NCI-H345 treated with DMSO at 0.1 percent for 48 hours (cell line): ENCODE measurements around the gene TNFRSF1B.

Experiments used
- DNase-seq: peaks from one replicate; lab custom pipeline; 2025; ENCODE audit not compliant: unreplicated experiment; lab: John Stamatoyannopoulos, UW

Gene TNFRSF1B

DNA sequence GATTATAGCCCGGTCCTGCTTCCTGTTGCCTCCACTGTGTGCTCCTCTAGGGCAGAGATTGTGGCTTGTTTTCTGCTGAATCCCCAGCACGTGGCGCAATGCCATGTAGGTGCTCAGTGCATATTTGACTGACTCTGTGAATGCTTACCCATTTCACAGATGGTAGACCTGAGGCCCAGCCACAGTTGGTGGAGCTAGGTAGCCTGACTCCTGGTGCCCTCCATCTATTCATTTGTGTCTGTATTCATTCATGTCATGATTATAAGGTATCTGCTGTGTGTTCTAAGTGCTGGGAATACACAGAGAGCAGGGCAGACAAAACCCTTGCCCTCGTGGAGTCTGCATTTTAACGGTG is 22.5 kb downstream of the TNFRSF1B start:
- DNase-seq = no peak

DNA sequence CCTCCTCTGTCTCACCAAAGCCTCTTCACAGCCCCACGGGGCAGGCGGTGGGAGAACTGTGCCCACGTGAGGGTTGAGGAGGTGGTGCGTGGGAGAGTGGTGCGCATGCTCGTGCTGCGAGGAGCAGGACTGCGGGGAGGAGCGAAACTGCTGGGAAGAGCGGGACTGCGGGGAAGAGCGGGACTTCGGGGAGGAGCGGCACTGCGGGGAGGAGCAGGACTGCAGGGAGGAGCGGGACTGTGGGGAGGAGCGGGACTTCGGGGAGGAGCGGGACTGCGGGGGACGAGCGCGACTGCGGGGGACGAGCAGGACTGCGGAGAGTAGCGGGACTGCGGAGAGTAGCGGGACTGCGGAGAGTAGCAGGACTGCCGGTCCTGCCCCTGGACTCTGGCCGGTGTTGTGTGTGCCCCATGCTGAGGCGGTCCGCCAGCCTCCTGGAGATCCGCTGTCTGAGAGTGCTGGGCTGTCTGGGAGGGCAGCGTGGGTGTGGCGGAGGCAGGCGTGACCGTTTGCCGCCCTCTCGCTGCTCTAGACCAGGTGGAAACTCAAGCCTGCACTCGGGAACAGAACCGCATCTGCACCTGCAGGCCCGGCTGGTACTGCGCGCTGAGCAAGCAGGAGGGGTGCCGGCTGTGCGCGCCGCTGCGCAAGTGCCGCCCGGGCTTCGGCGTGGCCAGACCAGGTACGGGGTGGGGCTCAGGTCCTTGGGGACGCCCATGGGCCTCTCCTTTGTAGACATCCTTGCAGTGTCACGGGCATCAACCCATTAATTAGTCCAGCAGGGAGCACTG is 24.6 kb downstream of the TNFRSF1B start:
- DNase-seq = no peak

DNA sequence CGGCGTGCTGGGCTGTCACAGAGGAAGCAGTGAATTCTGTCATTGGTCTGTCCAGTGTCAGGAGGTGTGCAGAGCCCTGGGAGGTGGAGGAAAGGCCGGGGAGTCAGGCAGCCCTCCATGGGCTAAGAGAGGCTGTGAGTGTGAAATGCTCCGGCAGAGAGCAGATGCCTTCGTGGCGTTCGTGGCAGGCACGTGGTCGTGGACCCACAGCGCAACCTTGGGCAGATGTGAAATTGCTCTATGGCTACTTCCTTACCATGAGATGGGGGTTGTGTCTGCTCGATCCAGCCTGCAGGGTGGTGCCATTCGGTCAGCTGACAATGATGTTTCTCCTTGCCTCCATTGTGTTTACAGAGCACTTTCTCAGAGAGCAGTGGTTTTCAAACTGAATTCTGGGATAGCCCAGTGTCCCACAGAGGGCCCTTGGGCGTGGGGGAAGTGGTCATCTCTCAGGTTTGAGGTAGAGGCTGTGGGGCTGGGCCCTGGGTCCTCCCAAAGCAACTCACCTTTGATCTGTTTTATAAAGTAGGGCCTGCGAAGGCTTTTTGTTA is 27.9 kb downstream of the TNFRSF1B start:
- DNase-seq = no peak

DNA sequence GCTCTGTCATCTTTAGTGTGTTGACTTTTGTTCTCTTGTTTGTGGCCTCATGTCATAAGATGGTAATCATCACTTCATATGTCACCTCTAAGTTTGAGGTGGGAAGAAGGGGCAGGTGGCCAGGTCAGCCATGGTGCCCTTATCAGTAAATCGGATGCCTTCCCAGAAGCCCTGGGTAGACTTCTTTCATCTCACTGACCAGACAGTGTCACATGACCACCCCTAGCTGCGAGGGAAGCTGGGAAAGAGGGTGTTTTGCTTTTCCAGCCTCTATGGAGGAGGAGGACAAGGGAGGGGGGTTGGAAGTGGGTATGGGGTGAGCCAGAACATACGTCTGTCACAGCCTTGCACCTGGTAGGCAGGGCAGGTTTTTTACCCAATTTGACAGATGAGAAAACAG is 28.6 kb downstream of the TNFRSF1B start:
- DNase-seq = no peak

DNA sequence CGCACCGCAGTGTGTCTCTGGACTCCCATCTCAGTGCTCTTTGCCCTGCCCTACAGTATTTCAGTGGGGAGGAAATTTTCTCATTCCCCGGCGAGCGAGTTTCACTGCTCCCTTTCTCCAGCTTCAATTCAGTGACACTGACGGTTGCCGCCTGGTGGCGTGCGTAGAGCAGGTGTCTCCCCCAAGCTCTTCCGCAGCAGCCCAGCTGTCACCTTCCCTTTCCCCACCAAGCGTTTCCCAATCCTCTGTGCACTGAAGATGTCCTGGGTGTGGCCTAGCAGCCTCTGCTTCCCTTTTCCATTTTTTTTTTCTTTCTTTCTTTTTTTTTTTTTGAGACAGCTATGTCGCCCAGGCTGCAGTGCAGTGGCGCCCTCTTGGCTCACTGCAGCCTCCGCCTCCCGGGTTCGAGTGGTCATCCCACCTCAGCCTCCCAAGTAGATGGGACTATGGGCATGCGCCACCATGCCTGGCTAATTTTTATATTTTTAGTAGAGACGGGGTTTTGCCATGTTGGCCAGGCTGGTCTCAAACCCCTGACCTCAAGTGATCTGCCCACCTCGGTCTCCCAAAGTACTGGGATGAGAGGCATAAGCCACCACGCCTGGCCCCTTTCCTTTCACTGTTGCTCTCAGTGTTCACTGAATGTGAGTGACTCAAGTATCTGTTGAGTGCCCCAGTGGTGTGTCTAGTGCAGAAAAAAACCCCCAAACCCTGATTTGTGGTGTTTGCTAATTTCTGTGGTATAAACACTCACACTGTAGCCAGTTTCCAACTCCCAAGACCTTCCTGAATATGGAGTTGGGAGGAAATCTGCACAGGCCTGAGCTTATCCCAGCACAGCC is 30.1 kb downstream of the TNFRSF1B start:
- no peak for DNase-seq

DNA sequence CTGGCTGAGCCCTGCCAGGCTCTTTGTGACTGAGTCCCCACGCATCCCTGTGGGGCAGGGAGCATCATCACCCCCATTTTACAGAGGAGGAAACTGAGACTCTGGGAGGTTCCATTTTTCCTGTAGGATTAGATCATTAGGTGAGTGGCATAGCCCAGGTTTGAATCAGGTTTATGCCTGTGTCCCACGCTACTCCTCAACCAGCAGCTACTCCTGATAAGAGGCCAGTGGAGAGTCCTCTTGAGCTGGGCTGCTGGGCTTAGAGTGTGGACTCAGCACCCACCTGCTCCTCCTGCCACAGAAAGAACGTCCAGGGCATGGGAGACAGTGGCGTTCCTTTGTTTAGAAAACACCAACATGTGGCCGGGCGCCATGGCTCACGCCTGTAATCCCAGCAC is 30.7 kb downstream of the TNFRSF1B start:
- DNase-seq = no peak

DNA sequence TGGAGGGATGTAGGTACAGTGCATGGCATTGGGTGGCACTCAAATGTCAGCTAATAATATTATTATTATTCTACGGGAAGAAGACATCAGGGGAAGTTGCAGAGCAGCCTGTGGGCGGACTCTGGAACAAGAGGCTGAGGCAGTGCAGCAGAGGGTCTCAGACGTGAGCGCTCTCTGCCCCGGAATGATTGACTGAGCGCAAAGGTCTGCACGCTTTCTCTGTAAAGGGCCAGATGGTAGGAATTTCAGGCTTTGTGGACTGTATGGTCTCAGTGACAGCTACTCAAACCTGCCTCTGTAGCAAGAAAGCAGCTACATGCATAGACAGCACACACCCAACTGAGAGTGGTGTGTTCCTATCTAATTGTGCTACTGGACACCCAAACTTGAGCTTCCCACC is 33.4 kb downstream of the TNFRSF1B start:
- DNase-seq = no peak

DNA sequence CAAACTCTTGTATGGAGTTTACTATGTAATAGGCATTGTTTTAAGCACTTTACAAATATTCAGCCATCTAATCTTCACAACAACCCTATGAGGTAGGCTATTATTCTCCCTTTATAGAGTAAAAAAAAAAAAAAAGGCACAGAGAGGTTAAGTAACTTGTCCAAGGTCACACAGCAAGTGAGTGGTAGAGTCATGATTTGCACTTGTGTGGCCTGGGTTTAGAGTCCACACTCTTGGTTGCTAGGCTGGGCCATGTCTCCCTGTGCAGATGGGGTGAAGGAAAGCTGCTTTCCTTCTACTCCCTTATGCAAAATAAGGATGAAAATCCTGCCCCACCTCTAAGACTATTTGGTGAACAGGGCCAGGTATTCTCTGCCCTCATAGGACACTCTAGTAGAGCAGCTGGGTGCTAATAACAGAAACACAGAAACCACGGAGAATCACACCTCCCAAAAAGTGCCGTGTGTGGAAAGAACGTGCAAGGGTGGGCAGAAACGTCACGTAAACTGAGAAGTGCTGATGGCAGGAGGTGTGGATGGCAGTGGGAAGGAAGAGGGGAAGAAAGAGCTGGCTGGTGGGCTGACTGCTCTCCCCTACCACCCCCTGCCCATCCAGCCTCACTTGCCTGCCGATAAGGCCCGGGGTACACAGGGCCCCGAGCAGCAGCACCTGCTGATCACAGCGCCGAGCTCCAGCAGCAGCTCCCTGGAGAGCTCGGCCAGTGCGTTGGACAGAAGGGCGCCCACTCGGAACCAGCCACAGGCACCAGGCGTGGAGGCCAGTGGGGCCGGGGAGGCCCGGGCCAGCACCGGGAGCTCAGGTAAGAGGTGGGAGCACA is 34.8 kb downstream of the TNFRSF1B start:
- DNase-seq = no peak

DNA sequence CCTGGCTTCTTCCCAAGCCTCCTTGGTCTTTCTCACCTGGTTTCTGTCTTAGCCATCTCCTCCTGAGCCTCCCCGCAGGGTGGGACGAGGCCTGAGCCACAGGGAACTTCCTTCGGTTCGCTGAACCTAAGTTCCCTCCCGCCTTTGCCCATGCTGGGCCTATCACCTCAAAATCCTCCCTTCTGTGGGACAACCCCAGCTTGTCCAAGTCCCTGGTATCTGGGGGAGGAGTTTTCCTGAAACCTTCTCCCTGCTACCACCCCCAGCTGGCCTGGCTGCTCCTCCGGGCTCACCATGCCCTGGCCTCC is 35.4 kb downstream of the TNFRSF1B start:
- DNase-seq = no peak

DNA sequence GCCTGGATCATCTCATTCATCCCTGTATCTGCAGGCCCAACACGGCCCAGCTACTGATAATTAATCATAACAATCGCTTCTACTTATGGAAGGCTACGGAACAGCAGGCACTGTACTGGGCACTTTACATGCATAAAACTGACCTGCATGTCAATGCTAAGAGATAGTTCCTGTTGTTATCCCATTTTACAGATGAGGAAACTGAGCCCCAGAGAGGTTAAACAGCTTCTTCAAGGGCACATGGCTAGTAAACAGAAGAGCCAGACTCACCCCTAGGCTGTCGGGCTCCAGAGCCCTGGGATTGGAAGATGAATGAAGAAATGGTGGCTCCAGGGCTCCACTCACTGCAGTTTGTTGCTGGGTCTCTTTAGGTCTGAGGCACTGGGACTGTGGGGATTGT is 35.8 kb downstream of the TNFRSF1B start:
- DNase-seq = no peak

DNA sequence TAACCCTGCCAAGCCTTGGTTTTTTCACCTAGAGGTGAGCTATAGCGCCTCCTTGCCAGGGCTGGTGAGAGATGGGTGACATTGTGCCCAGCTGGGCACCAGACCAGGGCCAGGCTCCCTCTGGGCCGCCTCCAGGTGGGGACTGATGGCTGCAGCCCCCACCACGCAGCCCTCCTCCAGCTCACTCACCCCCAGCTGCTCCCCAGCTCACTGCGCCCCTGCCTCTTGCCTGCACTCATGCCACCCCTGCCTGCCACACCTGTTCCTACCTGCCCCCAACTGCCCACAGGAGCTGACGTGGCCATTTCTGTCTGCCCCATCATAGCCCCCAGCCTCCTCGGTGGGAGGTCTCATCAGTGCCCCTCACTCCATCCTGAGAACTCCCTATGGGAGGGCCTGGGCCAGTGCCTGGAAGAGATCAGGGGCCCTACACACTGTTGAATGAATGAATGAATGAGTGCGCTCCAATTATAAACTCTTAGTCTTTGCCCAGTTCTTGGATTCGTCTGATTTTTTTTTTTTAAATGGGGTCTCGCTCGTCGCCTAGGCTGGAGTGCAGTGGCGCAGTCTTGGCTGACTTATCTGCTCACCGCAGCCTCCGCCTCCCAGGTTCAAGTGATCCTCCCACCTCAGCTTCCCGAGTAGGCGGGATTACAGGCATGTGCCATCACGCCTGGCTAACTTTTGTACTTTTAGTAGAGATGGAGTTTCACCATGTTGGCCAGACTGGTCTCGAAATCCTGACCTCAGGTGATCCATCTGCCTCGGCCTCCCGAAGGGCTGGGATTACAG is 36.6 kb downstream of the TNFRSF1B start:
- DNase-seq = no peak

DNA sequence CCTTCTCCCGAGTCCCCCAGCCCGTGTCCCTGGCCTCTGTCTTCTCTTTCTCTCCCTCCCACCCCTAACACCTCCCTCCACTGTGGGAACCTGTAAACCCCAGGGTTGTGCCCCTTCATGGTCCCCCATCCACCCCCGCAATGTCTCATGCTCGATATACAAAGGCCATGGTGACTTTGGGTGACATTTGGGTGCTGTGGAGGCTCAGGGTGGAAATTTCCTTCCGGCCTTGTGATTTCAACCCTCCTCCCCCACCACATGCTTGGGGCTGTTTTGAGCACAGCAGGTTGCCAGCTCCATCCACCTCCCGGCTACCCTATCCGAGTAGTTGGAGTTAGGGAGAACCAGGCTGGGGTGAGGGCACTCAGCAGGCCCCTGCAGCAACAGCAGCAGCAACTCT is 37.3 kb downstream of the TNFRSF1B start:
- no peak for DNase-seq

DNA sequence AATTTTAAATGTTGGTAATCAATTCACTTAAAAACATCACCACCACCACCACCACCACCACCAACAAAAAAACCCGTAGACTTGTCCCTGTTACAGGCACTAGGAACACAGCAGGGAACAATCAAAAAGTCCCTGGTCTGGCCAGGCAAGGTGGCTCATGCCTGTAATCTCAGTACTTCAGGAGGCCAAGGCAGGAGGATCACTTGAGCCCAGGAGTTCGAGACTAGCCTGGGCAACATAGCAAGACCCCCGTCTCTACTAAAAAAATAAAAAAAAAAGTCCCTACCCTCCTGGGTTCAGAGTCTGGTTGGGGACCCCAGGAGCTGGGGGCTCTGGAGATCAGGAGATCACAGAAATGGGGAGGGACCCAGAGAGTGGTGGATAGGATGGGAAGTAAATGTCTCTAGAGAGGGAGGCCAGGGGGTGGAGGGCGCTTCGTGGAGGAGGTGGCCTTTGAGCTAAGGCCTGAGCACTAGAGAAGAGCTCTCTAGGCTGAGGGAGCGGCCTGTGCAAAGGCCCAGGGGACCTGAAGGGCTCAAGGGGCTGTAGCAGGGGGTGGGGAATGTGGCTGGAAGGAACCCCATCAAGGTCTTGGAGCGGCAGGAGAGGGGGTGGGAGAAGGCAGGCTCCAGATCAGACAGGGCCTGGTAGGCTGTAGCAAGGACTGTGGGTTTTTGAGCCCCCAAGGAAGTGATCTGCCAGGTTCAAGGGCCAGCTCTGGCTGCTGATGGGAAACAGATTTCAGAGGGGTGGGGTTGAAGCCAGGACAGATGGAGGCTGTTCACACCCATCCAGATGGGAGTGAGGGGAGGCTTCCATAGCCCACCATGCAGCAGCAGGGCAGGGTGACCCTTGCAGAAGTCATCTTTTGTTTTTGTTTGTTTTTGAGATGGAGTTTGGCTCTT is 38.2 kb downstream of the TNFRSF1B start:
- no peak for DNase-seq

DNA sequence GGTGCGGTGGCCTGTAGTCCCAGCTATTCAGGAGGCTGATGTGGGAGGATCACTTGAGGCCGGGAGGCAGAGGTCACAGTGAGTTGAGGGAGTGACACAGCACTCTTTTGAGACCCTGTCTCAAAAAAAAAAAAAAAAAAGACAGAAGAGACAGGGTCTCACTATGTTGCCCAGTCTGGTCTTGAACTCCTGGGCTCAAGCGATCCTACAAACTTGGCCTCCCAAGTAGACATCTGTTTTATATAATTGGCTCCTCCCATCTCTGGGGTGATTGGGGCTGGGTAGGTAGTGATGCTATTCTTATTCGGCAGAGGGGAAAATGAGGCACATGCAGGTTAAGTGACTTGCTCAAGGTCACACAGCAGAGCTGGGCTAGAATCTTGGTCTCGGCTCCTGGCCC is 39.4 kb downstream of the TNFRSF1B start:
- no peak for DNase-seq

DNA sequence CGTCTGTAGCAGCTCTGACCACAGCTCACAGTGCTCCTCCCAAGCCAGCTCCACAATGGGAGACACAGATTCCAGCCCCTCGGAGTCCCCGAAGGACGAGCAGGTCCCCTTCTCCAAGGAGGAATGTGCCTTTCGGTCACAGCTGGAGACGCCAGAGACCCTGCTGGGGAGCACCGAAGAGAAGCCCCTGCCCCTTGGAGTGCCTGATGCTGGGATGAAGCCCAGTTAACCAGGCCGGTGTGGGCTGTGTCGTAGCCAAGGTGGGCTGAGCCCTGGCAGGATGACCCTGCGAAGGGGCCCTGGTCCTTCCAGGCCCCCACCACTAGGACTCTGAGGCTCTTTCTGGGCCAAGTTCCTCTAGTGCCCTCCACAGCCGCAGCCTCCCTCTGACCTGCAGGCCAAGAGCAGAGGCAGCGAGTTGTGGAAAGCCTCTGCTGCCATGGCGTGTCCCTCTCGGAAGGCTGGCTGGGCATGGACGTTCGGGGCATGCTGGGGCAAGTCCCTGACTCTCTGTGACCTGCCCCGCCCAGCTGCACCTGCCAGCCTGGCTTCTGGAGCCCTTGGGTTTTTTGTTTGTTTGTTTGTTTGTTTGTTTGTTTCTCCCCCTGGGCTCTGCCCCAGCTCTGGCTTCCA is 40.1 kb downstream of the TNFRSF1B start:
- no peak for DNase-seq

DNA sequence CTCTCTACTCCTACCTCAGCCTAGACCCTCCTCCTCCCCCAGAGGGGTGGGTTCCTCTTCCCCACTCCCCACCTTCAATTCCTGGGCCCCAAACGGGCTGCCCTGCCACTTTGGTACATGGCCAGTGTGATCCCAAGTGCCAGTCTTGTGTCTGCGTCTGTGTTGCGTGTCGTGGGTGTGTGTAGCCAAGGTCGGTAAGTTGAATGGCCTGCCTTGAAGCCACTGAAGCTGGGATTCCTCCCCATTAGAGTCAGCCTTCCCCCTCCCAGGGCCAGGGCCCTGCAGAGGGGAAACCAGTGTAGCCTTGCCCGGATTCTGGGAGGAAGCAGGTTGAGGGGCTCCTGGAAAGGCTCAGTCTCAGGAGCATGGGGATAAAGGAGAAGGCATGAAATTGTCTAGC is 41.5 kb downstream of the TNFRSF1B start:
- DNase-seq = no peak

DNA sequence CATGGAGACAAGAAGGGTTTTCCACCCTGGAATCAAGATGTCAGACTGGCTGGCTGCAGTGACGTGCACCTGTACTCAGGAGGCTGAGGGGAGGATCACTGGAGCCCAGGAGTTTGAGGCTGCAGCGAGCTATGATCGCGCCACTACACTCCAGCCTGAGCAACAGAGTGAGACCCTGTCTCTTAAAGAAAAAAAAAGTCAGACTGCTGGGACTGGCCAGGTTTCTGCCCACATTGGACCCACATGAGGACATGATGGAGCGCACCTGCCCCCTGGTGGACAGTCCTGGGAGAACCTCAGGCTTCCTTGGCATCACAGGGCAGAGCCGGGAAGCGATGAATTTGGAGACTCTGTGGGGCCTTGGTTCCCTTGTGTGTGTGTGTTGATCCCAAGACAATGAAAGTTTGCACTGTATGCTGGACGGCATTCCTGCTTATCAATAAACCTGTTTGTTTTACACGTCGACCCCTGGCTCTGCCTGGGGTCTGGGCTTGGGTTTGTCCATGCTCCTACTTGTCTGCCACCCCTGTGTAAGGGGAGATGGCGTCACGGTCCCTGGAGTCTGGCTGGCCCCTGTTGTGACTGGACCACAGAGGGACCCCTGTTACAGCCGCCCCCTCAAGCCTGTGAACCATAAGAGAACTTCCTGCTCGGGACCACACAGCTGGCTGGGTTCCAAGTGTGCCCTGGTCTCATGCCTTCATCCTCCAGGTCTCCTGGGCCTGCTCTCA is 42.1 kb downstream of the TNFRSF1B start:
- DNase-seq = peak; percentile 61

DNA sequence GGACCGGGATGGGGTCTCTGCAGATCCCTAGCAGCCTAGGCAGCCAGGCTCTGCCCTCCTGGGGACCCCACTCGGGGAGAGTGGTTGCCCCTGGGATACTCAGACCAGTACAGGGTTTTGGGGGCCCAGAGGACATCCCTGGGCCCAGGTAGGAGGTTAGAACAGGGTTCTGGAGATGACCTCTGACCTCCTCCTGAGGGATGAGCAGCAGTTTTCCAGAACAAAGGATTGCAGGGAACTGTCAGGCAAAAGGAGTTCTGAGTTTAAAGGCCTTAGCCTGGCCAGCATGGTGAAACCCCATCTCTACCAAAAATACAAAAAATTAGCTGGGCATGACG is 42.7 kb downstream of the TNFRSF1B start:
- DNase-seq = no peak
